ENCODE results near the gene GSTM3.

The GSTM3 gene

DNA sequence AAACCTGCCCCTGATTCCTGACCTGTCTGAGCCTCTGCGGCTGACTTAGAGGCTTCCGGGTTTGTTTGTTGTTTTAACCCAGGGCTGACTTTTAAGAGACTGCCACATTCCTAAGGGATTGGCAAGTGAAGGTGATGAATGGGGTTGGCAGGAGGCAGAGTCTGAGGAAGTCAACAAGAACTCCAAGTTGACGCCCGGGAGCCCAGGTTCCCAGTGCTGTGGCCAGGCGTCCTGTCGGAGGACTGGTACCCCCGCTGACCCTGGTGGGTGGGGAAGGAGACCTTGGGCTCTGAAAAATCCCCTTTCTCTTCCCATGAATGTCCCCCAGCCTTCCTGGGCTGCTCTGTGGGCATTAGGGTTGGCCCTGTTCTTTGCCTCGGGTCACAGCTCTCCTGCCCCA lies 42.6 kb upstream of the GSTM3 start:
- DNase-seq, result peak in 1 of 2 donors; percentile 73
- H3K27me3 ChIP-seq, result no peaks in the 10 kb centered on the region
- intact Hi-C loops (cut with DNase I; ENCODE audit: low total_unique reads), result no loop called here
- H3K9me3 ChIP-seq, result no peaks in the 10 kb centered on the region
- H3K4me1 ChIP-seq, result peaks cover 0 to 53% (median 38%) of the 10 kb centered on the region in 4 donors
- no peaks in the 10 kb centered on the region for H3K36me3 ChIP-seq
- H3K4me3 ChIP-seq, result no peak overlapping the region
- peak overlapping the region; percentile 73 for H3K27ac ChIP-seq
- TF ChIP-seq, protein P1, sequence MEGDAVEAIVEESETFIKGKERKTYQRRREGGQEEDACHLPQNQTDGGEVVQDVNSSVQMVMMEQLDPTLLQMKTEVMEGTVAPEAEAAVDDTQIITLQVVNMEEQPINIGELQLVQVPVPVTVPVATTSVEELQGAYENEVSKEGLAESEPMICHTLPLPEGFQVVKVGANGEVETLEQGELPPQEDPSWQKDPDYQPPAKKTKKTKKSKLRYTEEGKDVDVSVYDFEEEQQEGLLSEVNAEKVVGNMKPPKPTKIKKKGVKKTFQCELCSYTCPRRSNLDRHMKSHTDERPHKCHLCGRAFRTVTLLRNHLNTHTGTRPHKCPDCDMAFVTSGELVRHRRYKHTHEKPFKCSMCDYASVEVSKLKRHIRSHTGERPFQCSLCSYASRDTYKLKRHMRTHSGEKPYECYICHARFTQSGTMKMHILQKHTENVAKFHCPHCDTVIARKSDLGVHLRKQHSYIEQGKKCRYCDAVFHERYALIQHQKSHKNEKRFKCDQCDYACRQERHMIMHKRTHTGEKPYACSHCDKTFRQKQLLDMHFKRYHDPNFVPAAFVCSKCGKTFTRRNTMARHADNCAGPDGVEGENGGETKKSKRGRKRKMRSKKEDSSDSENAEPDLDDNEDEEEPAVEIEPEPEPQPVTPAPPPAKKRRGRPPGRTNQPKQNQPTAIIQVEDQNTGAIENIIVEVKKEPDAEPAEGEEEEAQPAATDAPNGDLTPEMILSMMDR (IDR thresholded peaks at IDR 0.05), result no peak

DNA sequence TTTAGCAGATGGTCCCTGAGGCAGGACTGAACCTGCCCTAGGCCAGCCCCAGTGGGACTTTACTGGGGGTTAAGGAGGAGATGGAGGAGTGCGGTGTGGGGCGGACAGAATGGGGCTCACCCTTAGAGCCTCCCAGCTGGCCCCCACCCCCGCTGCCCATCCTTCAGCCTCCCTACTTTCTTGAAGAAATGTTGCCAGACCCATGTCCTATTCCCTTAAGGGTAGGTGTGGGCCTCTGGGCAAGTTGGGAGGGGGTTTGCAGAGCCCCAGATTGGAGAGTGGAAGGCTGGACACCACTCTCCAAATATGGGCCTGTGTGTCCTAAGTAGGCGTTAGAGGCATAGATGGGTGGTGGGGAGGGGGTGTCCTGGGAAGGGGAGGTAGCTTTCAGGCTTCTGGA lies 42.1 kb upstream of the GSTM3 start:
- intact Hi-C loops (cut with DNase I; ENCODE audit: low total_unique reads), result no loop called here
- Histone ChIP-seq H3K9me3 (no peaks in the 10 kb centered on the region), H3K36me3 (no peaks in the 10 kb centered on the region), H3K4me1 (peaks cover 0 to 53% (median 38%) of the 10 kb centered on the region in 4 donors), H3K27me3 (no peaks in the 10 kb centered on the region), H3K4me3 (no peak overlapping the region), H3K27ac (peak overlapping the region; percentile 73)
- peak in 1 of 2 donors; percentile 54 for DNase-seq
- TF ChIP-seq, protein P1 (IDR thresholded peaks at IDR 0.05), result no peak

DNA sequence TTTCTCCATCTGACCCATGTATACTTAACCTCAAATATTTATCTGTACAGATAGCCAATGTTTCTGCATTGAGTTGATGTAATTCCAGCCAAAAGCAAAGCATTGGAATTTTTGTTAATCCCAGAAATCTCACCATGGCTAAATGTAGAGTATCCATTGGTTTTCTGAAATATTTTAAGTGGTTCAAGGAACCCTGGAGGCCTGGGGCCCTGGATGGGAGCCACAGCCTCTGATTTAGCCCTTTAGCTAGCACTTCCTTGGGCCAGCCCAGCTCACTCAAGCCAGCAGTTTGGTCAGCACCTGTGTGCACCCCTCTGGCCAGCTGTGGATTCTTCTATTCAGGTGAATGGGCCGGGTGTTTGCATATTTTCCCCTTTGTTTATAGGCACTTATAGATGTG lies 41.7 kb upstream of the GSTM3 start:
- Histone ChIP-seq H3K27me3 (no peaks in the 10 kb centered on the region), H3K27ac (peak overlapping the region; percentile 73), H3K36me3 (no peaks in the 10 kb centered on the region), H3K4me1 (peaks cover 0 to 50% (median 38%) of the 10 kb centered on the region in 4 donors), H3K4me3 (no peak overlapping the region), H3K9me3 (no peaks in the 10 kb centered on the region)
- intact Hi-C loops (cut with DNase I; ENCODE audit: low total_unique reads), result no loop called here
- TF ChIP-seq, protein P1 (IDR thresholded peaks at IDR 0.05), result no peak
- peak in 1 of 2 donors; percentile 66 for DNase-seq

DNA sequence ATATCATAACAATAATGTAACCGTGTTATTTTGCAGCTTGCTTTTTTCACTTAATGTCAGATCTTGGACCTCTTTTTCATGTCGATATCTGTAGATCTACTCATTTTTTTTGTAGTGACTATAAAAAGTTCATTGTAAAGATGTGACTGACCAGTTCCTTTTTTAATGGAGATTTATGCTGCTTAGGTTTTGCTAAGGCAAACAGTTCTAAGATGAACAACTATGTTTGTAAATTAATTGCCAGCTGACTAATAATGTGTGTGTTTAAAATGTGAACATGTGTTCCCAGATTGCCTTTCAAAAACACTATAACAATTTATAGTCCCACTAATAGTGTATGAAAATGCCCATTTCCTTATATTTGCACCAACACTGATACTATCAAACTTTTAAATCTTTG lies 41.0 kb upstream of the GSTM3 start:
- H3K4me3 ChIP-seq, result no peak overlapping the region
- TF ChIP-seq, protein P1 (IDR thresholded peaks at IDR 0.05), result no peak

DNA sequence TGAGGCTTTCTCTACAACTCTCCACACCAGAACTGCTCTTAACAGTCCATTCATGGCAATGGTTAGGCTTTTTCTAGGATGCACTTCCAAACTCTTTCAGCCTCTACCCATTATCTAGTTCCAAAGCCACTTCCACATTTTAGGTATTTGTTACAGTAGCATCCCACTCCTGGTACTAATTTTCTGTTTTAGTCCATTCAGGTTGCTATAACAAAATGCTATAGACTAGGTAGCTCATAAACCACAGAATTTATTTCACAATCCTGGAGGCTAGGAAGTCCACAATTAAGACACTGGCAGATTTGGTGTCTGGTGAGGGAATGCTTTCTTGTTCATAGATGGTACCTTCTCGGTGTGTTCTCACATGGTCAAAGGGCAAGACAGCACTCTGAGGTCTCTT lies 40.1 kb upstream of the GSTM3 start:
- intact Hi-C loops (cut with DNase I; ENCODE audit: low total_unique reads), result no loop called here
- no peak overlapping the region for H3K4me3 ChIP-seq
- H3K4me1 ChIP-seq, result peaks cover 0 to 41% (median 34%) of the 10 kb centered on the region in 4 donors
- TF ChIP-seq, protein P1 (IDR thresholded peaks at IDR 0.05), result no peak
- H3K9me3 ChIP-seq, result no peaks in the 10 kb centered on the region
- no peaks in the 10 kb centered on the region for H3K27me3 ChIP-seq
- no peak overlapping the region for H3K27ac ChIP-seq
- no peak for DNase-seq
- H3K36me3 ChIP-seq, result no peaks in the 10 kb centered on the region

More for the DNA sequence above, 41.0 kb upstream of the GSTM3 start:
- intact Hi-C loops (cut with DNase I; ENCODE audit: low total_unique reads), result no loop called here
- no peaks in the 10 kb centered on the region for H3K9me3 ChIP-seq
- H3K27ac ChIP-seq, result peak overlapping the region in 1 of 2 donors; percentile 73
- DNase-seq, result no peak
- no peaks in the 10 kb centered on the region for H3K36me3 ChIP-seq
- peaks cover 0 to 43% (median 40%) of the 10 kb centered on the region in 4 donors for H3K4me1 ChIP-seq
- H3K27me3 ChIP-seq, result no peaks in the 10 kb centered on the region
